Activated CD4-positive, alpha-beta T cell treated with anti-CD3 and anti-CD28 coated beads, Interleukin-2, Interleukin-6, amounts not matched to agents 100 ng/mL and 50 ng/mL, durations not matched to agents 16 hours and 8 hours (primary cell): Measurements from ENCODE around the gene FGF14.

ENCODE experiments used
- DNase-seq: peaks from one replicate; pipeline ENCODE4 v3.0.0-alpha.2; 2020

Gene FGF14

GRCh38 chr13:101698400-101698799 lies 703.4 kb downstream of the FGF14 start:
- no peak for DNase-seq

GRCh38 chr13:101697745-101698144 lies 704.1 kb downstream of the FGF14 start:
- no peak for DNase-seq

- DNase-seq: no peak
Measured at GRCh38 chr13:101695870-101696516, 705.9 kb downstream of the FGF14 start.

- DNase-seq: no peak
Measured at GRCh38 chr13:101691341-101691860, 710.4 kb downstream of the FGF14 start.

GRCh38 chr13:101690871-101691270 lies 711.0 kb downstream of the FGF14 start:
- no peak for DNase-seq

- DNase-seq: no peak
Measured at GRCh38 chr13:101686003-101686402, 715.8 kb downstream of the FGF14 start.

GRCh38 chr13:101681834-101682233 lies 720.0 kb downstream of the FGF14 start:
- DNase-seq: no peak

- no peak for DNase-seq
Measured at GRCh38 chr13:101673360-101674105, 728.3 kb downstream of the FGF14 start.

- no peak for DNase-seq
Measured at GRCh38 chr13:101661839-101662238, 740.0 kb downstream of the FGF14 start.
